WERI-Rb-1 (cell line): ENCODE results near the gene CEP83.

Source experiments
- DNase-seq: peaks from one replicate; pipeline ENCODE4 v3.0.0-alpha.2; 2020
- H3K27ac ChIP-seq: fragments of 250-450 bp; sonication (Bioruptor Pico); 2 replicates; pipeline ENCODE4 v1.5.1; 2020; ENCODE audit warnings: mild to moderate bottlenecking, moderate library complexity
- H3K27me3 ChIP-seq: fragments of 250-450 bp; sonication (Bioruptor Pico); 2 replicates; pipeline ENCODE4 v1.5.1; 2021; ENCODE audit warnings: mild to moderate bottlenecking, low read depth, moderate library complexity; ENCODE audit not compliant: insufficient read depth, severe bottlenecking
- H3K36me3 ChIP-seq: fragments of 250-450 bp; sonication (Bioruptor Pico); 2 replicates; pipeline ENCODE4 v1.5.1; 2020; ENCODE audit warnings: mild to moderate bottlenecking, moderate library complexity
- H3K4me3 ChIP-seq: 2 replicates; pipeline ENCODE4 v1.5.1; 2011; ENCODE audit warnings: low read depth, mild to moderate bottlenecking, control low read depth, low read length
- H3K9me3 ChIP-seq: fragments of 250-450 bp; sonication (Bioruptor Pico); 2 replicates; pipeline ENCODE4 v1.5.1; 2021; ENCODE audit warnings: mild to moderate bottlenecking, moderate library complexity; ENCODE audit not compliant: severe bottlenecking
- TF ChIP-seq, protein P1 (sequence below): IDR thresholded peaks from 2 replicates; pipeline ENCODE4 v1.5.1; 2011; ENCODE audit warnings: low read depth, mild to moderate bottlenecking, control low read depth, inconsistent platforms, low read length

CEP83 gene

GRCh38 chr12:94379479-94380113 lies 80.1 kb downstream of the CEP83 start:
- no peaks in the 10 kb centered on the region for H3K9me3 ChIP-seq
- H3K36me3 ChIP-seq = no peaks in the 10 kb centered on the region; the same call in 1 of the 2 replicates
- no peak overlapping the region for H3K27ac ChIP-seq
- TF ChIP-seq, protein P1, sequence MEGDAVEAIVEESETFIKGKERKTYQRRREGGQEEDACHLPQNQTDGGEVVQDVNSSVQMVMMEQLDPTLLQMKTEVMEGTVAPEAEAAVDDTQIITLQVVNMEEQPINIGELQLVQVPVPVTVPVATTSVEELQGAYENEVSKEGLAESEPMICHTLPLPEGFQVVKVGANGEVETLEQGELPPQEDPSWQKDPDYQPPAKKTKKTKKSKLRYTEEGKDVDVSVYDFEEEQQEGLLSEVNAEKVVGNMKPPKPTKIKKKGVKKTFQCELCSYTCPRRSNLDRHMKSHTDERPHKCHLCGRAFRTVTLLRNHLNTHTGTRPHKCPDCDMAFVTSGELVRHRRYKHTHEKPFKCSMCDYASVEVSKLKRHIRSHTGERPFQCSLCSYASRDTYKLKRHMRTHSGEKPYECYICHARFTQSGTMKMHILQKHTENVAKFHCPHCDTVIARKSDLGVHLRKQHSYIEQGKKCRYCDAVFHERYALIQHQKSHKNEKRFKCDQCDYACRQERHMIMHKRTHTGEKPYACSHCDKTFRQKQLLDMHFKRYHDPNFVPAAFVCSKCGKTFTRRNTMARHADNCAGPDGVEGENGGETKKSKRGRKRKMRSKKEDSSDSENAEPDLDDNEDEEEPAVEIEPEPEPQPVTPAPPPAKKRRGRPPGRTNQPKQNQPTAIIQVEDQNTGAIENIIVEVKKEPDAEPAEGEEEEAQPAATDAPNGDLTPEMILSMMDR = no peak
- no peaks in the 10 kb centered on the region for H3K27me3 ChIP-seq
- H3K4me3 ChIP-seq = no peak overlapping the region
- DNase-seq = no peak

DNA sequence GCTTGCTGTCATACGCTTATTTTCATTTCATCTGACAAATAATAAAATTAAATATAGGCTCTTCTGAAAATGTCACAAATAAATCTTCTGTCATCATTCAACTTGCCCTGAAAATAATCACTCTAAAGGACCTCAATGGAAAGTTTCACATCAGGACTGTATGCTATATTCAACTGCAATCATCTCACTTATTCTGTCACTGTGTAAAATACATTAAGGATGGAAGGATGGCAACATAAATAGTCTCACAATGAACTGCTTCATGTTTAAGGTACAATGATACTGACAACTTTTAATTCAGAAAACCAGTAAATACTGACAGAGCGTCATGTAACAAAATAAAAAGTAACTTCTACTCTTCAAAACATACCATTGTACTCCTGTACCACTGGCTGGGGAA lies 82.1 kb downstream of the CEP83 start:
- Histone ChIP-seq H3K4me3 (no peak overlapping the region), H3K9me3 (no peaks in the 10 kb centered on the region), H3K27me3 (no peaks in the 10 kb centered on the region), H3K27ac (no peak overlapping the region), H3K36me3 (no peaks in the 10 kb centered on the region; the same call in 1 of the 2 replicates)
- TF ChIP-seq, protein P1 = no peak
- DNase-seq = no peak

DNA sequence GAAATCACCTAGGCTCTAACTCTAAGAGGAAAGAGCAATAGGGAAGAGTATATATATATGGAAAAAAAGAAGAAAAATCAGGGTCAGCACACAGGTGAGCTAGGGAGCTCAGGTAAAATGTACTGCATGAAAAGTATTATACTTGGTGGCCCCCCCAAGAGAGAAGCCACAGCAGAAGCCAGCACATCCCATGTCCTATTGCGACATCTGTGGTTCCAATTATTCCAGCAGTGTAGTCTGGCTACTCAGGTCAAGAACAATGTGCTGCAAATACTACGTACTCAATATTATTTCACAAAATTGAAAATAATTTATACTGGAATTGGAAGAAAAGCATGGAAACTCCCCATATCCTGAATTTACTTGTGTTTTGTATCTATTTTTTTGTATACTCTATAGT lies 85.5 kb downstream of the CEP83 start:
- H3K4me3 ChIP-seq = no peak overlapping the region
- TF ChIP-seq, protein P1 = no peak
- no peaks in the 10 kb centered on the region for H3K27me3 ChIP-seq
- H3K36me3 ChIP-seq = no peaks in the 10 kb centered on the region; the same call in 1 of the 2 replicates
- no peak for DNase-seq
- H3K27ac ChIP-seq = no peak overlapping the region
- H3K9me3 ChIP-seq = no peaks in the 10 kb centered on the region

GRCh38 chr12:94372461-94372860 lies 87.2 kb downstream of the CEP83 start:
- Histone ChIP-seq H3K27ac (no peak overlapping the region), H3K9me3 (no peaks in the 10 kb centered on the region), H3K4me3 (no peak overlapping the region), H3K27me3 (no peaks in the 10 kb centered on the region), H3K36me3 (no peaks in the 10 kb centered on the region; the same call in 1 of the 2 replicates)
- no peak for DNase-seq
- TF ChIP-seq, protein P1 = no peak

DNA sequence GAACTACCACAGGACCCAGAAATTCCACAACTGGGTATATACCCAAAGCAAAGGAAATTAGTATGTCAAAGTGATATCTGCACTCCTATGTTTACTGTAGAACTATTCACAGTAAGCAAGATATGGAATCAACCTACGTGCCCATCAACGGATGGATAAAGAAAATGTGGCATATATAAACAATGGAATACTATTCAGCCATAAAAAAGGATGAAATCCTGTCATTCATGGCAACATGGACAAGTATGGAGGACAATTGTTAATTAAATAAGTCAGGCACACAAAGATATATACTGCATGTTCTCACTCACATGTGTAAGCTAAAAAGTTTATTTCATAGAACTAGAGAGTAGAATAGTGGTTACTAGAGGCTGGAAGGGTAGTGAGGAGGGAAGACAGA lies 97.0 kb downstream of the CEP83 start:
- Histone ChIP-seq H3K9me3 (no peaks in the 10 kb centered on the region), H3K27ac (no peak overlapping the region), H3K27me3 (no peaks in the 10 kb centered on the region), H3K4me3 (no peak overlapping the region), H3K36me3 (peaks cover 2% of the 10 kb centered on the region; the same call in 1 of the 2 replicates)
- TF ChIP-seq, protein P1 = no peak
- DNase-seq = no peak

DNA sequence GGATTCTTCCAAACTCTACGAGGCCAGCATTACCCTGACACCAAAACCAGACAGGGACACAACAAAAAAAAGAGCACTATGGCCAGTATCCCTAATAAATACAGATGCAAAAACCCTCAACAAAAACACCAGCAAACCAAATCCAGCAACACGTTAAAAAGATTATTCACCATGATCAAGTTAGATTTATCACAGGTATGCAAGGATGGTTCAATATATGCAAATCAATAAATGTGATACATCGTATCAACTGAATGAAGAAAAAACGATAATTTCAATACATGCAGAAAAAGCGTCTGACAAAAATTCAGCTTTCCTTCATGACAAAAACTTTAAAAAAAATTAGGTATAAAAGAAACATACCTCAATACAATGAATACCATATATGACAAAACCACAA lies 99.9 kb downstream of the CEP83 start:
- Histone ChIP-seq H3K36me3 (no peaks in the 10 kb centered on the region; the same call in 1 of the 2 replicates), H3K27me3 (no peaks in the 10 kb centered on the region), H3K9me3 (no peaks in the 10 kb centered on the region), H3K4me3 (no peak overlapping the region), H3K27ac (no peak overlapping the region)
- TF ChIP-seq, protein P1 = no peak
- DNase-seq = no peak
